HG02763 (cell line): ENCODE data around the gene RAB4B.
A peak's percentile ranks its signal among the peaks of the same experiment; 100 is the strongest.
"Not testable (repeated sequence)": the region's sequence is repeated elsewhere in the genome, so short reads cannot be mapped to it uniquely, and the experiment has no call there.

ENCODE experiments used
- ATAC-seq: cut with Tn5 transposase; IDR thresholded peaks from one replicate; pipeline ENCODE4 v1.9.1; 2021; ENCODE audit warnings: mild to moderate bottlenecking, moderate library complexity; ENCODE audit not compliant: unreplicated experiment

The RAB4B gene, protein sequence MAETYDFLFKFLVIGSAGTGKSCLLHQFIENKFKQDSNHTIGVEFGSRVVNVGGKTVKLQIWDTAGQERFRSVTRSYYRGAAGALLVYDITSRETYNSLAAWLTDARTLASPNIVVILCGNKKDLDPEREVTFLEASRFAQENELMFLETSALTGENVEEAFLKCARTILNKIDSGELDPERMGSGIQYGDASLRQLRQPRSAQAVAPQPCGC

DNA sequence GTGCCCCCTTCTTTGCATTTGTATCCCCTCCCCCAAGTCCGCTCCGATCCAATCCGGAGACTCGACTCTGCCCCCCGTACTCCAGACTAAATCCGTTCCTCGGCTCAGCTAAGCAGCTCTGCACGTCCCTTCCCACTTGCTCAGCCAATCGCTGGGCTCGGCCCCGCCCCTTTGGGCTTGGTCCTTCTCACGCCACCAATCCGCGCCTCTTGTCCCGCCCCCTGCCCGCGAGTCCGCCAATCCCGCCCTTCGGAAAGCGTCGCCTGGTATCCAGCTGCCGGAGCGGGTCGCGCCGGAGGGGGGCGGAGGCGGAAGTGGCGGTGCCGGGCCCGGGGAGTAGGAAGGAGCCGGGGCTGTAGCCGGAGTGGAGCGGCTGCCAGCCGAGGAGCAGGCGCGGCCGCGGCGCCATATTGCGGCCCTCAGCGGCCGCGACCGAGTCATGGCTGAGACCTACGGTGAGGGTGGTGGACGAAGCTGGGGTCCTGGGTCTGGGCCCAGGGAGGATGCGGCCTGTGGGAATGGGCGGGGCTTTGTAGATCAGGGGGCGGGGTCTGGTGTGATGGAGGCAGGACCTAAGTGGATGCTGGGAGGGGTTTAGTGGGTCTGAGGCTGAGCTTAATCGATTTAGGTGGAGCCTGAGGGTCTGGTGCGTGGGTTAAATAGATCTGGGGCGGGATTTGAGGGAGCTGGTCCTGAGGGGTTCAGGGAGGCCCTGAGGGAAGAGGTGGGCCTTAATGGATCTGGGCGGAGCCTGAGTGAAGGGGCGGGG lies at the start of gene RAB4B:
Gene RAB4B, plus strand, starts transcription at position 311 of the 769 bp plus-strand sequence. Its CDS starts 129 bp downstream, at position 440.
- peak; percentile 58 for ATAC-seq

DNA sequence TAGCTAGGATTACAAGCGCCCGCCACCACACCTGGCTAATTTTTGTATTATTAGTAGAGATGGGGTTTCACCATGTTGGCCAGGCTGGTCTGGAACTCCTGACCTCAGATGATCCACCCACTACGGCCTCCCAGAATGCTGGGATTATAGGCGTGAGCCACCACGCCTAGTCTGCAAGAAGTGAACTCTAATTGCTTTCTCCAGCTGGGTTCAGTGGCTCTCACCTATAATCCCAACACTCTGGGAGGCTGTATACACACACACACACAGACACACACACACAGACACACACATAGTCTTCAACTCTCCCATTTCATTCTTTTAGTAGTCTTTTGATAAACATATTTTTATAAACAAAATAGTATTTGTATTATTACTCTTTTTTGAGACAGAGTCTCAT lies 48.0 kb upstream of the RAB4B start:
- ATAC-seq = not testable (repeated sequence)

DNA sequence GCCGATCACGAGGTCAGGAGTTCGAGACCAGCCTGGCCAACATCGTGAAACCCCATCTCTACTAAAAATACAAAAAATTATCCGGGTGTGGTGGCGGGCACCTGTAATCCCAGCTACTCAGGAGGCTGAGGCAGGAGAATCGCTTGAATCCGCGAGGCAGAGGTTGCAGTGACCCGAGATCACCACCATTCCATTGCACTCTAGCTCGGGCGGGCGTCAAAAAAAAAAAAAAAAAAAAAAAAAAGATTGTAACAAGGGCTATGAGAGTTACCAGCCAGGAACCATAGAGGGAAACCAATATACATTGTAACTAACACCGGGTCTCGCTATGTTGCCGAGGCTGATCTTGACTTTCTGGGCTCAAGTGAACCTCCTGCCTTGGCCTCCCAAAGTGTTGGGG lies 45.7 kb upstream of the RAB4B start:
- ATAC-seq = not testable (repeated sequence)

DNA sequence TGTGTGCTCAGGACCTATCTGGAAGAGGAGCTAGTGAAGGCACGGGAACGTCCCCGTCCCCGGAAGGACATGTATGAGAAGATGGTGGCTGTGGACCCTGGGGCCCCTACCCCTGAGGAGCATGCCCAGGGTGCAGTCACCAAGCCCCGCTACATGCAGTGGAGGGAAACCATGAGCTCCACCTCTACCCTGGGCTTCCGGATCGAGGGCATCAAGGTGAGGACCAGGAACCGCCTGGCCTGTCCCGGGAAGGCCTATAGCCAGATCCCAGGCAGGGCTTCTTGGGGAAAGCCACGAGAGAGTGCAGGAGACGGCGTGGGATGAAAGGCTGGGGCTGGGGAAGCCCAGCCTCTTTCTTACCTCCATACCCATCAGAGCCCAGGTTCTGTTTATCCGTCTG lies 44.9 kb upstream of the RAB4B start:
- ATAC-seq = no peak

DNA sequence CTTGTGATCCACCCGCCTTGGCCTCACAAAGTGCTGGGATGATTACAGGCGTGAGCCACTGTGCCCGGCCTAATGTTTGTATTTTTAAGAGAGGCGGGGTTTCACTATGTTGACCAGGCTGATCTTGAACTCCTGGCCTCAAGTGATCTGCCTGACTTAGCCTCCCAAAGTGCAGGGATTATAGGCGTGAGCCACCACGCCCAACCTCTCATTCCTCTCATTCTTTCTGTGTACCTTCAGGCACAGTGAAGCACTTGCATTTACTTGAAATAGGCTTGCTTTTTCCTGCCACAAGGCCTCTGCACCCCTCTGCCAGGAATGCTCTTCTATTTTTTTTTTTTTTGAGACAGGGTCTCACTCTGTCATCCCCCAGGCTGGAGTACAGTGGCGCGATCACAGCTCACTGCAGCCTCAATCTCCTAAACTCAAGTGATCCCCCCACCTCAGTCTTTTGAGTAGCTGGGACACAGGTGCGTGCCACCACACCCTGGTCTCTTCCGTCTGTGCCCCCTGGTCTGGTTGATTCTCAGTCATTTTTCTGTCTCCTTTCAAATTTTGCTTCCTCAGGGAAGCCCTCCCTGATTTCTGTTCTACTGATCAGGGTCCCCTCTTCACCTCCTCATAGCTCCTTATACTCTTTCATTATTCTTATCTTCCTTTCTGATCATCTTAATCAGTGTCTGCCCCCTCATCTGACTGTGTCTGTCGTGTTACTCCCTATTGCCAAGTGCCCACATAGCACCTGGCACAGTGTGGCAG lies 42.9 kb upstream of the RAB4B start:
- ATAC-seq = no peak

DNA sequence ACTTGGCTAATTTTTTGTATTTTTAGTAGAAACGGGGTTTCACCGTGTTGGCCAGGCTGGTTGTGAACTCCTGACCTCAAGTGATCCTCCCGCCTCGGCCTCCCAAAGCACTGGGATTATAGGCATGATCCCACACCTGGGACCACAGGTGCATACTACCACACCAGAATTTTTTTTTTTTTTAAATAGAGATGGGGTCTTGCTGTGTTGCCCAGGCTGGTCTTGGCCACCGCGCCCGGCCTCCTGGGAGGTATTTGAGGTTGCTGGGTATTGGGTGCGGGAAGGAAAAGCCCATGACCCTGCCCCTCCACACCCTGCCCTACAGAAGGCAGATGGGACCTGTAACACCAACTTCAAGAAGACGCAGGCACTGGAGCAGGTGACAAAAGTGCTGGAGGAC lies 41.4 kb upstream of the RAB4B start:
- no peak for ATAC-seq

DNA sequence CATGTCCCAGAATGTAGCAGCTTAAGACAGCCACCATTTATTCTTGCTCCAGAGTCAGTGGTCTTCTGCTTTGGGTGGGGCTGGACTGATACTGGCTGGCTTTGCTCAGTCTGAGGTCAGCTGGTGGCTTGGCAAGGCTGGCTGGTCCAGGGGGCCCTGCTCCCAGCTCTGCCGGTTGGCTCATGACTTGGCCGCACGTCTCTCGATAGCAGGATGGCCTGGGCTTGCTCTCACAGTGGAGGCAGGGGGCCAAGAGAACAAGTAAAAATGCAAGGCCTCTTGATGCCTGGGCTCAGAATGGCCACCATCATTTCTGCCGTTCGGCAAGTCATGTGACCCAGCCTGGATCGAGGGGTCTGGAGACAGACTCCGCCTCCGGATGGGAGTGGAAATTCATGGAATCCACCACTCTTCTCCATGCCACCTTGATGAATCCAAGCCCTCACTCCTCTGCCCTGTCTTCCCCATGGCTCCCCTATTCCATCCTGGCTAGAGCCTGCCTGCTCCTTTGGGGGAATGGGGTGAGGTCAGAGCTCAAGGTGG lies 40.9 kb upstream of the RAB4B start:
- ATAC-seq = no peak

DNA sequence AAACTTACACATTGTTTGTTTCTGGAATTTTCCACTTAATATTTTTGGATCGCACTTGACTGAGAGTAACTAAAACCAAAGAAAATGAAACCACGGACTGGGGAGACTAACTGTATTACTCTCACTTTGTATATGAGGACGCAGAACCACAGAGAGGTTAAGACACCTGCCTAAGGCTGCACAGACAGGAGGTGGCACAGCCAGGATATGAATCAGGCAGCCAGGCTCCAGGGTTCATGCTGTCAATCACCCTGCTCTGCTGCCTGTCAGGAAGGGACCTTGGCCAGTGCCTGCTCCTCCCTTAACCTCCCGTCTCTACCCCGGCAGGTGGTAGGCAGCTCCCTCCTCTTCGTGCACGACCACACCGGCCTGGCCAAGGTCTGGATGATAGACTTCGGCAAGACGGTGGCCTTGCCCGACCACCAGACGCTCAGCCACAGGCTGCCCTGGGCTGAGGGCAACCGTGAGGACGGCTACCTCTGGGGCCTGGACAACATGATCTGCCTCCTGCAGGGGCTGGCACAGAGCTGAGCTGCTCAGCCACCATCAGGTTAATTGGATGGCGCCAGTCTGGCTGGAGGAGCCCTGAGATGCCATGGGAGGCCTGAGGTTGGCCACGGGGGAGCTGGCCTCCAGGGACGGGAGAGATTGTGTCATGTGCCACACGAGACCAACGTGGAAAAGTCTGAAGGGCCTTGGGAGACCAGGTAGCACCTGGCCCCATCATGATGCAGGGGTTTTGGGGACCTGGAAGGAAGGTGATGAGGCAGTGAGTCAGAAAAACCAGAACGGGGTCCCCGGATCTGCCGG lies 38.8 kb upstream of the RAB4B start:
- no peak for ATAC-seq

DNA sequence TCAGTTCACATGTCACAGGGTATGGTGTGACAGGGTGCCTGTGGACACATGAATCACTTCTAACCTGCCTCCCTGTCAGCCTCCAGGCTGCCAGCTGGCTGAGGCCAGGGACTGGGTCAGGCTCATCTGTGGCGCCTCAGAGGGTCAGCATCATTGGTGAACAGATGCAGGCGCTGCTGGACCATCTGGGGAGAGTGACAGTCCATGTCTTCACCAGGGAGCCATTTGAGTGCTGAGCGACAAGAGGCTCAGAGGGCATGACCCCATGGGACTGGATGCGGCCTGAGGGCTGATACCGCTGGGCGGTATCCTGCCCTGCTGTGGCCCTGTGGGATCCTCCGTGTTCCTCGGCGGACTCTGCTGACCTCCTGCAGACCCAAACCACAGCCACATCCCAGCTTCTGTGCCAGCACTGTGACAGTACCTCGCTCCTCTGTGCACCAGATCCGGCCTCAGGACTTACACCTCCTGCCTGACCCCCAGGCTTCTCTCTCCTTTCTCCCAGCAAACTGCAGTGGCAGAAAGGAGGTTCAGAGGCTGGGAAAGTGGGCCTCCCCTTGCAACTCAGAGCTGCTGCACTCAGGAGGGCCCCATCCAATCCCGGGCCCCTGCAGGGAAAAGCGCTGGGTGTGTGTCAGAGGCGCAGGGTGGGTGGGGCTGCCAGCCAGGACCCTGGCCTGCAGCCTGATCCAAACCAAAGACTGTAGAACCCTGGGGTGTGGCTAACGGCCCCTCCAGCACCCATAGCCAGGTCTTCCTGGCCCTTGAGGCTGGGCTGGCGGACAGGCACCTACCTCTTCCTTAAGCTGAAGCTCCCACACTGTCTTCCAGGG lies 38.0 kb upstream of the RAB4B start:
- no peak for ATAC-seq

DNA sequence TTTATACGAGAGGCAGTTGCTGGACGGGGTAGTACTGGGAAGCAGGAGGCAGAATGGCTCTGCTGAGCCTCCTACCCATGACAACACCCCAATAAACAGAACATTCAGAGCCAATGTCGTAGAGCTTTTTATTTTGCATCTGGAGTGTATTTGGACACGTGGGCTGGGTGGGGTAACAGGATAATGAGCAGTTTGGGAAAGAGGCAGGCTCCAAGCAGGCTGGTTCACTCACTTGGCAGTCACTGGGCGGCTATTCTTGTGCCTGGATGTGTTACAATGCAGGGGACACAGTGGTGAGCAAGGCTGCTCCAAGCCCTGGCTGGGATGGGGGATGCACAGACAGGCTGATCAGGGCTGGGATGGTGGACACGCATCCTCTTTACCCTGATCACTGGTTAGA lies 37.3 kb upstream of the RAB4B start:
- no peak for ATAC-seq

DNA sequence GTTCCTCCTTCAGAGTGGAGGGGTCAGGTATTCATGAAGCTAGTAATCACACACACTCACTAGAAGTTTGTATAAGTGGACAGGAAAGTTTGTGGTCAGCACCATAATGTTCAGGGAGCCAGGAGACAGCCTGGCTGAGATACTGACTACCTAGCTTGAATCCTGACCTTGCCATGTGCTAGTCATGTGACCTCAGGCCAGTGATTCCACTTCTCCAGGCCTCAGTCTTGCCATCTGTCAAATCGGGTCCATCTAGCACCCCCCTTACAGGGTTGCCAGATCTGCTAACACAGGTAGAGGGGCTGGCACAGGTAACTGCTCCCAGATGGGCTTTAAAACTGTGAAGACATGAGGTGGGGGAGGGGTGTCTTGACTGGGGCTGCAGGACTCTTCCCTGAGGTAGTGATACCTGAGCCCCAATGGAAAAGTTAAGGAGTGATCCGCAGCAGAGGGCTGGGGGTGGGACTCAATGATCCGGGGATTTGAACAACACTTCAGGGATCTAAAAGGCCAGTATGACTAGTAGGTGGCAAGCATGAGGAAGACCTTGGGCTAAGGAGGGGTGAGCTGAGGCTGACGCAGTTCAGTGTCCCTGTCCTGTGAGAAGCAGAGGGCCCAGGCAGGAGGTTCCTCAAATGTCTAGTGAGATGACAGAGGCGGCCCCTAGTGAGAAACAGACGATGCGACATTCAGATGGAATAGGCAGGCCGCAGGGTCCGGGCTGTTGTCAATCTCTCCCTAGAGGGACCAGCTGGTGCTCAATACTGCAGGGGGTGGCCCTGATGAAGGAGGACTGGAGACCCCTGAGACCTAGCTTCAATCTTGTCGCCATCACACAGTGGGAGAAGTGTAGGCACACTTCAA lies 36.3 kb upstream of the RAB4B start:
- no peak for ATAC-seq

DNA sequence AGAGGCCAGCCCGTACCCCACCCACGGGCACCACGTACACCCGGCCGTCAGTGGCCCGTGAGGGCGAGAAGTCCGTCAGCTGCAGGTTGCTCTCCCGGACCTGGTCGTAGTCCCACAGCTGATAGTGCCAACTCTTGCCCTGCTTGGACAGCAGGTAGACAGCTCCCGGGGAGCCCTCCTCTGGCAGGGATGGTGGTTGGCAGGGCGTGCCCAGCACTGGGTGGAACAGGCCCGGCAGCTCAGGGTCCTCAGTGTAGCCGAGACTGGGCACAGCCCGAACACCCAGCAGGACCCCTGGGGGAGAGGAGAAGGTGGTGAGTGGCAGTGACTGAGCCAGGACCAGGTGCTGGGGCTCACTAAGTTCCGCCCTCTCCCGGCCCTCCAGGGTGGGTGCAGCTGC lies 35.6 kb upstream of the RAB4B start:
- no peak for ATAC-seq

DNA sequence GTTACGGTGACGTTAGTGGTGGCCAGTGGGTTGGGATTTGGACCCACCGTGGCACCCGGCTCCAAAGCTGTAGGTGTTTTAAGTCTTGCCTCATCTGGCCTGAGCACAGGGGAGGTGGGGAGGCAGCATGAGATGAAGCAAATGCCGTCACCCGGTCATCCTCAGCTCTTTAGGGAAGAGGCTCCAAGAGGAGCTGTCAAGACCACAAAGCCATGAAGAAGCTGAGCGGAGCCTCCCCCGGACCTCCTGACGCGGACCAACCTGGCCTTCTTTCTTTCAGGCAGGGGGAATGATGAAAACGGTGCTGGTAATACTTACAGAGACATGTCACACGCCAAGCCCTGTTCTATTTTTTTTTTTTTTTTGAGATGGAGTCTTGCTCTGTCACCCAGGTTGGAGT lies 35.2 kb upstream of the RAB4B start:
- no peak for ATAC-seq

DNA sequence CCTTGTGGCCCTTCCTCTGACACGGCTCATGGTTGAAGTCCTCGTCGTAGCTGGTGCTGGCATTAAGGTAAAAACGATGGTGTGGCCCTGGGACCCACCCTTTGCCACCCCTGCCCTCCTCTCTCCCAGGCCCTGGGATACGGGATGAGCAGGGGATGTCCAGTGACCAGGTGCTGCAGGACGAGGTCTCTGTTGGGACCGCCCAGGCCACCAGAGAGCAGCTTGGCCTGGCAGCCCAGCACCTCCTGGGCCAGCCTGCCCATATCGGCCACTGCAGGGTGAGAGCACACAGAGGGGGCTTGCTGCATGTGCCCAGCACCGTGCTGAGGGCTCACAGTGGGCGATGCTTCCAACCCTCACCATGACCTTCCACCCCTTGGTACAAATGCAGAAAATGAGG lies 34.1 kb upstream of the RAB4B start:
- no peak for ATAC-seq

DNA sequence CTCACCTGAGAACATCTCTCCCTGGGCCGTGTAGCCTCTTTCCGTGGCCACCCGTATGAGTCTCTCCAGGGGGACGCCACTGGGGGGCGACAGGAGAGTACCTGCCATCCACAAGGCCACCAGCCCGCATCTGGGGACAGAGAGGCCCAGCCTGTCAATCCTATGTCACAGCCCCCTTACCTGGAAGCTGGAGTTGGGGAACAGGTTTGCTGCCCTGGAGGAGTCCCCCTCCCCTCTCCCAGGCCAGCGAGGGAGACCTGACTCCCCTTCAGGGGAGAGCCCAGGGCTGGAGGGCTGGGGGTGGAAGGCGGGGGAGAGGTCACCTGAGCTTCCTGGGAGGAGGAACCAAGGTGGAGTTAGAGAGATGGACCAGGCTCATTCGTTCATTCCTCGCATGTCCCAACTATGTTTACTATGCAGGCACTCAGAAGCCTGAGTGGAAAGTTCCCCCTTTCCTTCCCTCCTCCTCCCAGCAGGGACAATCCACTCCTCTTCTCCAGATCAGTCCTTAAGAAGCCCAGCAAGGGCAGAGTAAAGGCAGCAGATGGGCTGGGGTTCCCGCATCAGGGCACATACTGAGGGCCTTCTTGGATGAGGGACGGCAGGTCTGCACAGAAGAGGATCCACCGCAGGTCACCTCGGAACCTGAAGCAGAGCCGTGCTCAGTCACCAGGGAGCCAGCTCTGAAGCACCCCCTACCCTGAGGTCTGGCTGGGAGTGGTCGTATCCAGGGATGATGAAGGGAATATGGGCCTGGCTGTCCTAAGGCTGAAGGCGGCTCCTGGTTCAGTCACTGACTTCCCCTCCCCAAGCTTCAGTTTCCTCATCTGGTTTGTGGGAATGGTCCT lies 33.3 kb upstream of the RAB4B start:
- no peak for ATAC-seq

DNA sequence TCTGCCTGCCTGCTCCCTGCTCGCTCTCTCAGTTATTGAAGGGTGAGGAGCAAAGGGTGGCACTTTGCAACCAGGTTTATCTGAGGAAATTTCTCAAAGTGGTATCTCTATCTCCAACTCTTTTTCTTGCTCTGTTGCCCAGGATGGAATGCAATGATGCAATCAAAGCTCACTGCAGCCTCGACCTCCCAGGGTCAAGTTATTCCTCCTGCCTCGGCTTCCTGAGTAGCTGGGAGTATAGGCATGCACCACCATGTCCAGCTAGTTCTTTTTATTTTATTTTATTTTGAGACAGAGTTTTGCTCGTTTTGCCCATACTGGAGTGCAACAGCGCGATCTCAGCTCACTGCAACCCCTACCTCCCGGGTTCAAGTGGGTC lies 32.7 kb upstream of the RAB4B start:
- no peak for ATAC-seq

DNA sequence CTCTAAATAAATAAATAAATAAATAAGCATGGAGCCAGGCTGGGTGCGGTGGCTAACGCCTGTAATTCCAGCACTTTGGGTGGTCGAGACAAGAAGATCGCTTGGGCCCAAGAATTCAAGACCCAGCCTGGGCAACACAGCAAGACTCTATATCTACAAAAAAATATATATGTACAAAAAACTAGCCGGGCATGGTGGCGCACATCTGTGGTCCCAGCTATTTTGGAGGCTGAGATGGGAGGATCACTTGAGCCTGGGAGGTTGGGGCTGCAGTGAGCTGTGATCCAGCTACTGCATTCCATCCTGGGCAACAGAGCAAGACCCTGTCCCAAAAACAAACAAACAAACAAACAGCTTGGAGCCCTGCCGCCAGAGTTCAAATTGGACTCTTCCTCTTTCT lies 30.5 kb upstream of the RAB4B start:
- no peak for ATAC-seq
